Choroid plexus epithelial cell (primary cell): ENCODE measurements around the gene GPR107.

Experiments used
- DNase-seq: peaks from one replicate; pipeline ENCODE4 v3.0.0-alpha.2; 2010; ENCODE audit warnings: low read depth
- H3K4me3 ChIP-seq: 2 replicates; pipeline ENCODE4 v1.5.1; 2011; ENCODE audit warnings: low read depth, mild to moderate bottlenecking, control low read depth, low read length, moderate library complexity
- CTCF ChIP-seq: conservative IDR thresholded peaks from 2 replicates; pipeline ENCODE4 v1.5.1; 2011; ENCODE audit warnings: low read depth, mild to moderate bottlenecking, control low read depth, inconsistent platforms, low read length, moderate library complexity

GPR107 gene

GRCh38 chr9:130158001-130158400 is 104.3 kb downstream of the GPR107 start:
- no peak for DNase-seq
- no peak for TF ChIP-seq CTCF
- H3K4me3 ChIP-seq: no peak overlapping the region

- no peak for DNase-seq
- TF ChIP-seq CTCF: no peak
- no peak overlapping the region for H3K4me3 ChIP-seq
Measured at GRCh38 chr9:130159057-130159456, 105.4 kb downstream of the GPR107 start.

GRCh38 chr9:130159915-130160670 is 106.4 kb downstream of the GPR107 start:
- no peak for DNase-seq
- H3K4me3 ChIP-seq: no peak overlapping the region
- no peak for TF ChIP-seq CTCF

- no peak for TF ChIP-seq CTCF
- no peak overlapping the region for H3K4me3 ChIP-seq
- DNase-seq: no peak
Measured at GRCh38 chr9:130160862-130161470, 107.3 kb downstream of the GPR107 start.

- TF ChIP-seq CTCF: no peak
Measured at GRCh38 chr9:130165579-130165978, 111.9 kb downstream of the GPR107 start.

GRCh38 chr9:130166399-130166798 is 112.7 kb downstream of the GPR107 start:
- H3K4me3 ChIP-seq: no peak overlapping the region
- DNase-seq: no peak
- TF ChIP-seq CTCF: no peak

More at GRCh38 chr9:130165579-130165978, 111.9 kb downstream of the GPR107 start:
- DNase-seq: no peak
- H3K4me3 ChIP-seq: no peak overlapping the region

- peak; percentile 33 for TF ChIP-seq CTCF
- no peak for DNase-seq
- H3K4me3 ChIP-seq: no peak overlapping the region
Measured at GRCh38 chr9:130167927-130168326, 114.2 kb downstream of the GPR107 start.
